HuH-7 (cell line): Measurements from ENCODE around the gene VSTM2B.

Experiments used
- DNase-seq: peaks from one replicate; pipeline ENCODE4 v3.0.0; 2011; ENCODE audit warnings: low spot score

The VSTM2B gene

GRCh38 chr19:29497241-29497640 is 28.6 kb upstream of the VSTM2B start:
- DNase-seq: no peak

- no peak for DNase-seq
These were observed 27.9 kb upstream of the VSTM2B start for GRCh38 chr19:29497686-29498436.

DNA sequence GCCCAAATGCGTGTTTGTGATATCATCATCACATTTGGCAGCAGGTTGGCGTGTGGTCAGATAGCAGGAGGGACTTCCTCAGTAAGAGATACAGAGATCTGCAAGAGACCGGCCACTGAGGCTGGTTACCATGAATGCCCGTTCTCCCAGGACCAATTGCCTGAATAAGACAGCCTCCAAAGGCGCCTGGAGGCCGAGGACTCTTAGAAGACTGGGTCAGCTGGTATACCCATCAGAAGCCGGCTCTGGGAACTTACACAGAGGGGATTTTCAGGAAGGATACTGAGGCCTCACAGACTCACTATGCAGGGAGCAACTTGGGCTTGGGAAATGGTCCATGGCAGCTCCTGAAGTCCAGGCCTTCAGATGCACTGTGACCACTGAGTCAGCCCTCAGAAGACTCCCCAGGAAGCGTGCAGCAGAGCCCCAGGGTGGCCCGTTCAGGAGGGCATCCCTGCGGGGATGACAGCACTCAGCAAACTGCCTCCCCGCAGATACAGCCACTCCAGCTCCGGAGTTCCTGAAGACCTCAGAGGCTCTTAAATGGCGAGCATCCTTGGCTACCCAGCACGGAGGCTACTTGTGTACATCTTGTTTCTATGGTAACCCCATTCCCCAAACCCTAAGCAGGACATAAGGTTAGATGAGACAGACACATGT is 26.4 kb upstream of the VSTM2B start:
- DNase-seq: no peak

DNA sequence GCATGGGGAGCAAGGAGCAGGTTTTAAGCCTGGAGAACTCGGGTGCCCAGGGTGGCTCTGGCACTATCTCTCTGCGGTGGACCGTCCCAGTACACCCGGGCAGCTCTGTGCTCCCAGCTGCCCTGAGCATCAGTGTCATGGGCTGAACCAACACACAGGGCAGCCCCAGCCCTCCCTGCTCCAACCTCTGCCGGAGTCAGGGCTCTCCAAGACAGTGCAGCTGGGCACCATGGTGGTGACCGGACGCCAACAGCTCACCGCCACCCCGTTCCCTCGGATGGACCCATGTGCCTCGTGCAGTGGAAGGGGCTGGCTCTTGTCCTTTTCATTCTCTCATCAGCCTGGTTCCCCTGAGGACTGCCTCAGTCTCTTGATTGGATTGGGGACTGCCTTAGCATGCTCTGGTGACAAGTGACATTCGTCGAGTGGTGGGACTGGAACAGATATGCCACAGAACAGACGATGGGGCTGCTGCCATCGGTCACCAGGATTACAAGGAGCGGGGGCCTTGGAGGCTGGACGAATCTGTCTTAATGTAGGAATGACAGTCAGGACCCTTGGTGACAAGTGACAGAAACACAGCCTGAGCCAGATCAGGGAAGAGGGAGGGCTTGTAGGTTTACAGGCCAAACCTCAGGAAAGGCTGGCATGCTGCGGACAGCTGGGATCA is 25.7 kb upstream of the VSTM2B start:
- no peak for DNase-seq

DNA sequence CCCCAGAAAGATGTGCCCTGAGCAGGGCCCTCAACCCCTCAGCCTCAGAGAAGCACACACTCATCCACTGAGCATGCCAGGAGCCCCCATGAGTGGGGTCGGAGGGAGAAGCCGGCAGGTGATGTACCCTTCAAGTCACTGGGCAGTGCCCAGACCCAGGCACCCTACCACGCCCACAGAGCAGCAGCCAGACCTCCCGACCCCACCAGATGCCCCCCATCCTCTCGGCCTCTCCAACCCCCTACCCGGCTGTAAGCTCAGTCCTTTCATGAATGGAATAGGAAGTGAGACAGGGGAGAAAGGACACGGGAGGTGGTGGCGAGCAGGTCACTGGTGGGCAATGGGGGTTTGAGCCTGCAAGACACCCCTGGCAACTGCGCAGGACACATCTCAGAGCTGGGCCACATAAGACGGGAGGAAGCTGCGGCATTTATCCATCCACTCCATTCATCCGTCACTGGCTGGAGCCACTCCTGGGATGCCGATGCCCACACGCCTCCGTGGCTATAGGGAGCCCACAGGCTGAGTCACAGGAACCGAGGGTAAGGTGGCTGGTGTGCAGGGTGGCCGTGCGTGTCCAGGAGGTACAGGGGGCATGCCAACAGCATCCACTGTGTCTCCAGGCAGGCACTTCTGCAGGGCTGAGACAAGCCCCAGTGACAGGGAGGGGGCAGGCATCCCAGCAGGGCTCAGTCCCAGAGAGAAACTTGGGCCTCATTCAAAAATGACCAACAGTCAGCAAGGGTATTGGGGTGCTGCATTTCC is 23.8 kb upstream of the VSTM2B start:
- no peak for DNase-seq

- DNase-seq: no peak
These were observed 23.3 kb upstream of the VSTM2B start for GRCh38 chr19:29502581-29502850.

GRCh38 chr19:29503140-29503758 is 22.5 kb upstream of the VSTM2B start:
- DNase-seq: no peak

DNA sequence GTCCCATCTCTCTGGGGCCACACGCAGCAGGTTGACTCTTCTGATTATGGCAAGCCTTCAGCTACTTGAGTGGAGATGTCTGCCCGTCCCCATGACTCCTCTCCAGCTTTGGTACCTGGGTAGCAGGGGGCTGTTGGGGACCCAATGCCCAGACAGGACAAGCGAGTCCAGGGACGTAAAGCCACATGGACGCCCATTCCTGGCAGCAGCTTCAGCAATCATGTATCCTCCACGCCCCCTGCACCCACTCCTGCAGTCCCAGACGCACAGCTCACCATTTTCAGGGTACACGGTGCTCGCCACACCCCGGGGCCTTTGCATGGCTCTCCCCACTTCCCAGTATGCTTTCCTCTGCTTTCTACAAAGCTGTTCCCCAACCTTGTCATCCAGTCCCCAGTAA is 22.0 kb upstream of the VSTM2B start:
- no peak for DNase-seq

- DNase-seq: no peak
These were observed 21.3 kb upstream of the VSTM2B start for GRCh38 chr19:29504454-29504853.

- no peak for DNase-seq
These were observed 20.5 kb upstream of the VSTM2B start for GRCh38 chr19:29505097-29505824.

DNA sequence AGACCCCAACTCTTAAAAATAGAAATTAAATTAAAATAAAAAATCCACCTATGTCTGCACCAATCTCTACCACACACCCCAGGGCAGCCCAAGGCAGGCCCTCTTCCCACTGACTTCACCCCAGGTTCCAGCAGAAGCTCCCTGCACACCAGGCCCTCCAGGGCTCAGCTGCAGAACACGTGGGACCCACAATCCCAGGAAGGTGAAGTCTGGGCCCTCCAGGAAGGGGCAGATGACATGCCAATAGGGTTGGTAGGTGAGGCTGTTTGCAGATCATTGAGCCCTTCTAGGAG is 19.2 kb upstream of the VSTM2B start:
- DNase-seq: no peak

- no peak for DNase-seq
These were observed 18.5 kb upstream of the VSTM2B start for GRCh38 chr19:29507081-29507860.

DNA sequence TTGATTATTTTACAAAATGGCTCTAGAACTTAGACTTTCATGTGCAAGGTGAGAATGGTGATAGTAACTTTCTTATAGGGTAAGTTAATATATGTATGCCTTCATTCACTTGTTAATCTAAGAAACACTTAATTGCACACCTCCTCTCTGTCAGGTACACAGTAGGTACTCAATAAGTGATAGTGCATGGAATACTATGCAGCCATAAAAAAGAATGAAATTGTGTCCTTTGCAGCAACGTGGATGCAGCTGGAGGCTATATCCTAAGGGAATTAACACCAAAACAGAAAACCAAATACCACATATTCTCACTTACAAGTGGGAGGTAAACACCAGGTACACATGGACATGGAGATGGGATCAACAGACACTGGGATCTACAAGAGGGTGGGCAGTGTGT is 17.6 kb upstream of the VSTM2B start:
- DNase-seq: no peak

GRCh38 chr19:29509456-29509855 is 16.3 kb upstream of the VSTM2B start:
- no peak for DNase-seq

DNA sequence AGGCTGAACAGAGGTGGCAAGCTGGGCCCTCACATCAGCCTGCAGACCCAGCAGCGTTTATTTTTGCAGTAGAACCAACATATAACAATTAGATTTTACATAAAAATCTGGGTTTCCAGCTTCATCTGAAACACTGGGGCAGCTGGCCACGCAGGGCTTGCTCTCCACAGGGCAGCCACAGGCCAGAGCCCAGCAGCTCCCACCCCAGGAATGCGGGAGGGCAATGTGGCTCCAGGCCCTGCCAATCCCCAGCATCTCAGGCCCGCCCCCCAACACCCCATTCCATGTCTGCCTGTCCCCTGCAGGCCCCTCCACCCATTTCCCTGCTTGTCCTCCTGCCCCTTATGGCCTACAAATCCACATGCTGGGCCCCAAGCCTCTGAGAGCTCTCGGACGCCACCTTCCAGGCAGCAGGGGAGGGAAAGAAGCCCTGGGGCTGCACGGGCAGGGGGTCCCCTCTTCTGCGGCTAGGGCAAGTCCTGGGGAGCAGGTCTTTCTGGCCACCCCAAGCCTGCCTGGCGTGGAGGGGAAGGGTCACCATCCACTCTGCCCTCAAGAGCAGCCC is 15.0 kb upstream of the VSTM2B start:
- no peak for DNase-seq

DNA sequence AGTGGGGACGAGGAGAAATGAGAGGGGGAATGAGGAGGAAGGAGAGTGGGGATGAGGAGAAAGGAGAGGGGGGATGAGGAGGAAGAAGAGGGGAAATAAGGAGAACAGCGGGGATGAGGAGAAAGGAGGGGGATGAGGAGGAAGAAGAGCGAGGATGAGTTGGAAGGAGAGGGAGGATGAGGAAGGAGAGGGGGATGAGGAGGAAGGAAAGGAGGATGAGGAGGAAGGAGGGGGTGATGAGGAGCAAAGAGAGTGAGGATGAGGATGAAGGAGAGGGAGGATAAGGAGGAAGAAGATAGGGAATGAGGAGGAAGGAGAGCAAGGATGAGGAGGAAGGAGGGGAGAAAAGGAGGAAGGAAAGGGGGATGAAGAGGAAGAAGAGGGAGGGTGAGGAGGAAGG is 14.0 kb upstream of the VSTM2B start:
- no peak for DNase-seq

DNA sequence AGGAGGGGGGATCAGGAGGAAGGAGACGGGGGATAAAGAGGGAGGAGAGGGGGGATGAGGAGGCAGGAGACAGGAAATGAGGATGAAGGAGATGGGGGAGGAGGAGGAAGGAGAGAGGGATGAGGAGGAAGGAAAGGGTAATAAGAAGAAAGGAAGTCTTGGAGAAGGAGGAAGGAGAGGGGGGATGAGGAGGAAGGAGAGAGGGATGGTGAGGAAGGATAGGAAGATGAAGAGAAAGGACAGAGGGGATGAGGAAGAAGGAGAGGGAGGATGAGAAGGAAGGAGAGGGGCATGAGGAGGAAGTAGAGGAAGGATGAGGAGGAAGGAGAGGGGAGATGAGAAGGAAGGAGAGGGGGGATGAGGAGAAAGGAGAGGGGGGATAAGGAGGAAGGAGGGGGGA is 13.0 kb upstream of the VSTM2B start:
- no peak for DNase-seq

DNA sequence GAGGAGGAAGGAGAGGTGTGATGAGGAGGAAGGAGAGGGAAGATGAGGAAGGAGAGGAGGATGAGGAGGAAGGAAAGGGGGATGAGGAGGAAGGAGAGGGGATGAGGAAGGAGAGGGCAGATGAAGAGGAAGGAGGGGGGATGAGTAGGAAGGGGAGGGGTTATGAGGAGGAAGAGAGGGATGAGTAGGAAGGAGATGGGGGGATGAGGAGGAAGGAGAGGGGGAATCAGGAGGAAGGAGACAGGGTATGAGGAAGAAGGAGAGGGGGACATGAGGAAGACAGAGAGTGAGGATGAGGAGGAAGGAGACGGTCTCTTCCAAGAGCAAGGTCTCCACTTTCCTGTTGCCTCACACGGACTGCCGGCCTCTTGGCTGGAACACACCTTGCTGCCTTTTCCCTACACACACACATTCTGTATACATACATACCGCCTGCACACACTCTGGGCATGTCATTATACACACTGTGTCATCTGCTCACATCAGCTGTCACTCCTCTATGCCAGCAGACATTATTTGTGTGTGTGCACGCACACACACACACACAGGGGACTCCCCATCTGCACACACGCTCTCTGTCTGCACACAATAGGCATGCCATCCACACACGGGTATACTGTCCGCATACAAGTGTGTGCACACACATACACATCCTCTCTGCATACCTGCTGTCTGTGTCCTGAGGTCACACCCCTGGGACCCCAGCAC is 11.1 kb upstream of the VSTM2B start:
- no peak for DNase-seq

GRCh38 chr19:29515233-29515619 is 10.6 kb upstream of the VSTM2B start:
- no peak for DNase-seq

DNA sequence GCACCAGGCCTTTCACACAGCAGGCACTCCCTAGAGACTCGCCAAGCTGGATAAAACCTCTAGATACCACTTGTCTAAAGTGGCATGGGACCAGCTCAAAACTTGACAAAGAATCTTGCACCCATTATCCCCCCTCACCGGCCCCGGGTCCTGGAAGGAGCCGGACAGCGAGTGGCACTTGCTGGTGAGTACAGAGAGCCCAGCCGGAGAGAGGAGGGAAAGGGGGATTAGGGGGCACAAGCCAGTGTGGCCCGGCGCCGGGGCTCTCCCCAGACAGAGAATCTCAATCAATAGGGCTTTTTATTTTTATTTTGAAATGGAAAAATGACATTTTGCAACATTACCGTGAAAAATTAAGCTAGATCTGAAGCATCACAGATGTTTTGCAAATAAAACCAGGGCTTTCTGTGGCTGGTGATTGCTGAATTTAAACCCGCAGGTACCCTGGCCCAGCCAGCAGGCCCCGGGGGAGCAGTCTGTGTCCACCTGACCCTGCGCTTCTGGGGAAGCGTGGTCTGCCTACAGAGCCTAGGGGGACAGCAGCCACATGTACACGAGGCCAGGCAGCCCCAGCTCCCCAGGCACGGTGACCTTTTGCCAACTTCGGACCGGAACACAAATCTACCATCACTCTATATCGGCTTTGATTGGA is 10.0 kb upstream of the VSTM2B start:
- no peak for DNase-seq
